ENCODE data around the gene KPTN.

- no peak for TF ChIP-seq YY1 (IDR thresholded peaks at IDR 0.05; ENCODE audit: extremely low read depth, insufficient replicate concordance, low read depth, low read length)
- no peak for TF ChIP-seq SP1 (IDR thresholded peaks at IDR 0.05; ENCODE audit: low read depth)
- no peak for TF ChIP-seq CTCF (IDR thresholded peaks at IDR 0.05 in 2 of 3, conservative IDR thresholded peaks at IDR 0.05 in 1 of 3; ENCODE audit: borderline replicate concordance in 1 of 3, insufficient read depth in 1 of 3, low read depth in 2 of 3, low read length in 2 of 3)
- TF ChIP-seq EZH2 (IDR thresholded peaks at IDR 0.05): no peak
- TF ChIP-seq EZH2phosphoT487 (IDR thresholded peaks at IDR 0.05; ENCODE audit: borderline replicate concordance): no peak
- no peak for TF ChIP-seq POLR2A (IDR thresholded peaks at IDR 0.05; ENCODE audit: borderline replicate concordance, extremely low read depth, insufficient read depth, insufficient read length)
- TF ChIP-seq JUND (IDR thresholded peaks at IDR 0.05): no peak
- TF ChIP-seq REST (IDR thresholded peaks at IDR 0.05; ENCODE audit: low read depth): no peak
These were observed 35.7 kb downstream of the KPTN start for GRCh38 chr19:47448360-47448727.

Data from HCT116 (cell line).